ENCODE data around the gene HOXD12.

The HOXD12 gene

GRCh38 chr2:176120364-176121189 lies 21.0 kb downstream of the HOXD12 start:
- DNase-seq (ENCODE audit: low spot score) = no peak

- DNase-seq (ENCODE audit: low spot score) = no peak
Observed at GRCh38 chr2:176121190-176122051, 21.8 kb downstream of the HOXD12 start.

GRCh38 chr2:176122052-176122682 lies 22.6 kb downstream of the HOXD12 start:
- no peak for DNase-seq (ENCODE audit: low spot score)

GRCh38 chr2:176122683-176123410 lies 23.3 kb downstream of the HOXD12 start, which contains the start of gene HOXD9:
TSS of gene HOXD9 (plus strand) at chr2:176122719. CDS start at chr2:176122769, 50 bp downstream.
- DNase-seq (ENCODE audit: low spot score) = no peak

GRCh38 chr2:176123411-176124109 lies 24.0 kb downstream of the HOXD12 start:
- DNase-seq (ENCODE audit: low spot score) = no peak

- no peak for DNase-seq (ENCODE audit: low spot score)
Observed at GRCh38 chr2:176124110-176124946, 24.7 kb downstream of the HOXD12 start.

- no peak for DNase-seq (ENCODE audit: low spot score)
Observed at GRCh38 chr2:176124947-176125771, 25.6 kb downstream of the HOXD12 start.

- DNase-seq (ENCODE audit: low spot score) = no peak
Observed at GRCh38 chr2:176125772-176126054, 26.1 kb downstream of the HOXD12 start.

GRCh38 chr2:176126929-176127773 lies 27.6 kb downstream of the HOXD12 start:
- DNase-seq (ENCODE audit: low spot score) = peak; percentile 75

GRCh38 chr2:176127774-176128072 lies 28.1 kb downstream of the HOXD12 start:
- no peak for DNase-seq (ENCODE audit: low spot score)

GRCh38 chr2:176128172-176128981 lies 28.8 kb downstream of the HOXD12 start:
- DNase-seq (ENCODE audit: low spot score) = no peak

GRCh38 chr2:176128982-176129796 lies 29.6 kb downstream of the HOXD12 start, which contains the start of gene HOXD8:
TSS of gene HOXD8 (plus strand) at chr2:176129705. CDS start at chr2:176130367, 662 bp downstream.
- no peak for DNase-seq (ENCODE audit: low spot score)

GRCh38 chr2:176129813-176130146 lies 30.2 kb downstream of the HOXD12 start:
- DNase-seq (ENCODE audit: low spot score) = no peak

- DNase-seq (ENCODE audit: low spot score) = no peak
Observed at GRCh38 chr2:176130147-176130956, 30.8 kb downstream of the HOXD12 start.

- DNase-seq (ENCODE audit: low spot score) = no peak
Observed at GRCh38 chr2:176130957-176131847, 31.6 kb downstream of the HOXD12 start.
